GM18526 (cell line): ENCODE data around the gene KRTAP1-3.

Source experiments
- POLR2A ChIP-seq: IDR thresholded peaks from 3 replicates; pipeline ENCODE4 v1.6.1; 2011; ENCODE audit not compliant: insufficient read length; ENCODE audit errors: extremely low read depth

The KRTAP1-3 gene

DNA sequence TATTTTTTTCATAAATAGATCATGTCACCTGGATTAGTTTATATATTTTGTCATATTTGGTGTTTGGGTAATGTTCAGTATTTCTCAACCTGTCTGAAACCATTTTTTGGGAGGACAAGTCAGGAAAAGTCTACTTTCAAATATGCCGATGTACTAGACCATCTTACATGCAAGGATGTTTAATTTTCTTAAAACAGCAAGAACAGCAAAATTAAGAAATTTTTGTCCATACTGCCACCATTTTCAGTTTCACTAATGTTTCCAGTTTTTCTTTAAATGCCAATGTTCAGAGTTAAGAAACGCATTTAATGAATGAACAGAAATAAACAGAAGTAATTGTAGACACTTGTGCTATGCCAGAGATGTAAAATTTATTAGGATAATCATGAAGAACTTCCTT, 41.6 kb downstream of the KRTAP1-3 start:
- no peak for TF ChIP-seq POLR2A

DNA sequence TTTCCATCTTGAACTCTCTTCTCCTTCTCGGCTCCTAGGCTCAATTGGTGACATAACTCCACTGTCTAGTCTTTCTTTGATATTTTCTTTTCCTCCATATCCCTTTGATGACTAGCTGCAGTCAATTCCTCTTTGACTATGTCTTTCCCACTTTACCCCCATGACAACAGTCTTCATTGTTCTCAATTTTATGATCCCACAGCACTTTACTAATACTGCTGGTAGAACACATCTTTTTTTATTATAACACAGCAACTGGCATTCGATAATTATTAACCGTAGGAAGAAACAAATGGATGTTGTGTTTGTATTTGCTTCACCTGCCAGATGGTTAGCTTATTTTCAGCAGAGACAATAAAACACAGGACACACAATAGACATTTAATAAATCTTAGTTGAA, 42.0 kb downstream of the KRTAP1-3 start:
- TF ChIP-seq POLR2A: no peak

DNA sequence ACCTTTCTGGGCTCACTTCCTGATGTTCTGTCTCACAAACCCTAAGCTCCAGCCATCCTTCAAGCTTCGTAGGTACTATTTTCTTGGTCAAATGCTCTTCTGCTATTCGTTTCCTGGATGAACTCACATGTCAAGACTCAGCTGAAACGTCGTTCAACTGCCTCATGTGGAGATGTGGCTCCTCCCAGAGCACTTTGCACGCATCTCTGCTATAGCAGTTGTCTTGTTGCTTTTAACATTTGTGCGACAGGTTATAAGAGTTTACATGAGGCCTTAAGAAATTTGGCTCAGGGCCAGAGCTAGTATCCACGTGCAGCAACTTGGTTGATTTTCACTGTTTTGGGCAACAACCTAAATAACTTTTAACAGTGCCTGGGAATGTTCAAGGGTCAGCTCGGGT, 47.8 kb downstream of the KRTAP1-3 start:
- no peak for TF ChIP-seq POLR2A

DNA sequence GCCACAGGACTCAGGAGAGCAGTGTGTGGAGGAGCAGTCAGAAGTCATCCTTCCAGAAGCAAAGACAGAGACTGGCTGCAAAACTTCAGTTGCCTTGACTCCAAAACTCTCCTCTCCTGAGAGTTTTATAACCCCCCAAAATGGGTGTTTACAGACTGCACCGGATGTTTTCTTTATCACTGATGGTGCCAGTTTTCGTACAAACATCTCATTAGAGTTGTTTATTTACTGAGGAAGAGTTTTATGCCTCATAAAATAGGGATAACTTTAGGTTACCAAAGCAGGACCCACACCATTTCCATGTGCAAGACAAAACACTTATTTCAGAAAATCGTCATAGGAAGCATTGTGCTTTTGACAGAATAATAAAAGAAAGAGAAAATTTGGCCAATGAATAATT, 50.4 kb downstream of the KRTAP1-3 start, which contains the start of gene KRT40:
Gene KRT40 (minus strand): TSS at position 101 of the 400 bp plus-strand sequence. CDS start 53 bp downstream, at position 48.
- TF ChIP-seq POLR2A: no peak
